Measurements from ENCODE around the gene SSBP3.

DNA sequence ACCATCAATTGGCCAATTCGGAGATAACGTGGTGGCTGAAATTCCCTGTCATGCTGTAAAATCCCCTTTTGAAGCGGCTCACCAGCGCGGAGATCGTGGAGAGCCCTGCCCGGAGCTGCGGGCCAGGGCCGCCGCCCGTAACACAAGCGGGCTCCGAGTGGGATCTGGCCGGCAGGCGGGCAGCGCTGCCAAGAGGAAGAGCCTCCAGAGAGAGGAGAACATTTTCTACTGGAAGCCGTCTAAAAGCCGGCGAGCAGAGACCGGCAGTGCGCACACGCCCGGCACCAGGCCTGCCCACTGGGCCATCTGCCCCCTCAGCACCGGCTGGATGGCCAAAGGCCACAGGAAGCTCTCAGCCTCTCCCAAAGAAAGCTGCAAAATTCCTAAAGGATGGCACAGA, 15.5 kb downstream of the SSBP3 start:
- TF ChIP-seq YY1 (IDR thresholded peaks at IDR 0.05; ENCODE audit: insufficient read depth, insufficient read length) (no peak), ZNF274 (IDR thresholded peaks at IDR 0.05; ENCODE audit: low read depth, low read length) (no peak), SUZ12 (IDR thresholded peaks at IDR 0.05; ENCODE audit: extremely low read depth, insufficient read depth, insufficient read length) (no peak)
